HG03378 (cell line): ENCODE results near the gene TMEM247.
A peak's percentile ranks its signal among the peaks of the same experiment; 100 is the strongest.

ENCODE experiments used
- ATAC-seq: cut with Tn5 transposase; IDR thresholded peaks from one replicate; pipeline ENCODE4 v1.9.1; 2021; ENCODE audit warnings: mild to moderate bottlenecking, moderate library complexity; ENCODE audit not compliant: unreplicated experiment

Gene TMEM247

DNA sequence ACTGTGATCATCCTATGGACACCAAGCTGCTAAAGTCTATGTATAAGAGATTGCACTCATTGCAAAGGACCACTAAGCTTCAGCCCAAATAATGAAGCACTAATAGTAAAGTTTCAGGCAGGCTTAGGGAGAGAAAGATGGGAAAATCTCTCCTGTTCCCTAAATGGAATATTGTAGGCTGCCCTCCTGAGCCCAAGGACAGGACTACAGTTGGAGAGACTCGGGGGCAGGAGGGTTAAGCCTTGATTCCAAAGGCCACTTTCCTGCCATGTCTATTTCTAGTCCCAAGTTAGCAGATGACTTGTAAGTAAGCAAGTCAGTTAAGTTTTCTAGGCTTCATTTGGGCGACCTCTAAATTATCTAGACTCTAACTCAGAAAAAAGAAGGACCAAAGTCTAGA is 9.0 kb downstream of the TMEM247 start:
- ATAC-seq, result no peak

DNA sequence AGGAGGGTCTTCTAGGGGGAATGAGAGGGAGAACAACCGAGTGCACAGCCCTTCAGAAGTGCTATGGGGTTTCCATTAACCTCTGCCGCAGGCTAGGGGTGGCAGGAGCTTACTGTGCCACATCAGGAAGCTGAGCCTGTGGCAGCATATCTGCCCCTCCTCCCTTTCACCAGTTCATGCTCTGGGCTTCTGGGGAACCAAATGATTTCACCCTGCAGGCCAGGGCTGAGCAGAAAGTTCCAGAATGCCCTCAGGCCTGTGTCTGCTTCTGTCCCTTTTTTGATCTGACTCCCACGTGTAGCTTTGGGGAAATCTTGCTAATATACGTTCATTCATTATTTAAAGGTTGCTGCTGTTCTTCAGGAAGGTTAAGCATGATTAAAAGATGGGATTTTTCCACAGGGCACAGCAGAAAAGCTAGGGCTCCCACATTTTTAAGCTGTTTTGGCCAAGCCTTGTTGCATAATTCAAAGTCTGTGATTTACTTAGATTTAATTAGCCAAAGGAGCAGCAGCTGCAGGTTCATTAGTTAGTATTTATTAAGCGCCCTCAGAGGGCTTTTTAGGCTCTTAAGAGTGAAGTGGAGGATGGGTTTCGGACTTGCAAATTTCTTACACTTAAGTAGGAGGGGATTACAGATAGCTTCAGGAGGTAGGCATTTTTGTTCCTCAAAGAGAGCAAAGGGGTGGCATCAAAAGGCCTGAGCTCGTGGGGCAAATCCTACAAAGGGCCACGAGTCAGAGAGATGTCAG is 10.2 kb downstream of the TMEM247 start:
- ATAC-seq, result no peak

DNA sequence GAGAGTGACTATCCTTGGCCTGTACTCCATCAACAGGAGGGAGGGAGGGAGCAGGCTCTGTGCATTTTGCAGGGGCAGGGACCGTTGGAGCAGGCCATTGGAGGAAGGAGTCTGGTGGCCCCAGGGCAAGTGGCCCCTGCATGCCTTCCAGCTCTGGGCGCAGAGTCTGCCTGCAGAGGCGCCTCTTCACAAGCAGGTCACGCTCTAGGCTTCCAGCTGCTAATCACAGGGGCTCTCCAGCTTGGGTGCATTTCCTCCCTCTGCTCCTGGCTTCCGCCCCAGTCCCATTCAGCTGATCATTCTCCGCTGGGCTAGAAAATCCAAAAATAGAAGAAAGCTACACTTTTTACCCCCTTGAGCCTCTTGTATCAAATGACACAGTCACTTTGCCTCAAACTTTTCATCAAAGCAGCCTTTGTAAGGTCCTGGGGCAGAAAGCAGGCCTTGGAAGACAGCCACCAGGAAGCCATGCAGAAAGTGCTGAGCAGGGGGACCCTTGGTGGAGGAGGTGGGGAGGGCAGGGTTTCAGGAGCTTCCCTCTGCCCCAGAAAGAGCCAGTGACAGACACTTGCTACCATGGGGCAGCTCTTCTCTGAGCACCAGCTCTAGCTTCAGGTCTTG is 11.3 kb downstream of the TMEM247 start:
- no peak for ATAC-seq

DNA sequence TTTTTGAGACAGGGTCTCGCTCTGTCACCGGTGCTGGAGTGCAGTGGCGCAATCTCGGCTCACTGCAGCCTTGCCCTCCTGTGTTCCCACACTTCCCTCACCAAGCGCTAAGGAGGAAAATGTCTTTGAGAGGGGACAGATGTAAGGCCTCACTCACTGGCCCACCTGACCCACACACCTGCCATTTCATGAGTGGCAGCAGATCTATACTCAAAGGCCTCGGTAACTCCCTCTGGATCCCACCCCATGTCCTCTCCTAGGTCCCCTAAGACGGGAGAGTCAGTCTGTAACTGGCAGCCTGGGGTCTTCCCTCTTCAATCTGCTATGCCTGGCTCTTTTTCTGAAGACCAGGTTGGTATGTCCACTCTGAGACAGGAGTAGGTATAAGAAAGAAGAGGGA is 12.9 kb downstream of the TMEM247 start:
- no peak for ATAC-seq

DNA sequence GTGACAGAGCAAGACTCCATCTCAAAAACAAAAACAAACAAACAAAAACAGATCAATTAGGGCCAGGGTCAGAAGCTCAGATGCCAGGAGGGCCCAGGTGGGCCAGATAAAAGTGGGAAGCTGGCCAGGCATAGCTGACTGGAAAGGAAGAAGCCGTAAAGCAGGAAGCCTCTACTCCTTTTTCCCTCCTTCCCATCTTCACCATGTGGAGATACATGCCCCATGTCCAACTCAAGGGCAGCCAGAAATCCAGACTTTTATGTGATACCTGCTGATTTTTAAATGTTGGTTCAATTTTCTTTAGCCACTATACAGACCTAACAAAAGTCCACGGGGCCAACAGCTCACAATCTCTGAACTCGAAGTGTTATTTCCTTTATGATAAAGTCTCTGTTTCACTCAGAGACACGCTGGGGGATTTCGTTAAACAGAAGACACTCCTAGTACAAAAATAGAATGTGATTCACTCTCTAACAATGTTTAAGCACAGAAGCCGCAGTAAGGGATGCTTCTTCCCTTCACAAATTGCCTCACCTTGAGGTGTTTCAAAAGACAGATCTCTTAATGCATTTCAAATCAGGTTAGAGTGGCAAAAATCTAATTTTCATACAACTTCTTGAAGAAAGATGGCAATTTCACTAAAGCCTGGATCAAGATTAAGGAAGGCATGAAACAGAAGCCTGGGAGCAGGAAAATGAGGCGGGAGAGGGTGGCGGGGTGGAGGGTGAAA is 14.0 kb downstream of the TMEM247 start:
- peak; percentile 85 for ATAC-seq

DNA sequence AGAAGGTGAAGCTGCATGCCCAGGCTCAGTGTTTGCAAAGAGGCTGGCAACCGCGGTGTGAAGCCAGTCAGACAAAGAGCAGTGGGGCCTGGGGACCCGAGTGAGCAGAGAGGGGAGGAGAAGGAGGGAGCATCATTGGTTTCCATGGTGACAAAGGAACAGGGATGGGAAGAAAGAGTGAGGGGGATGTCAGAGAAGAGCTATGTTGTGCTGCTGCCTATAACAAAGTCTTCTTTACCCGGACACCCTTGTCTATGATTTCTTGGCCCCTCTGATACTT is 14.5 kb downstream of the TMEM247 start:
- no peak for ATAC-seq

DNA sequence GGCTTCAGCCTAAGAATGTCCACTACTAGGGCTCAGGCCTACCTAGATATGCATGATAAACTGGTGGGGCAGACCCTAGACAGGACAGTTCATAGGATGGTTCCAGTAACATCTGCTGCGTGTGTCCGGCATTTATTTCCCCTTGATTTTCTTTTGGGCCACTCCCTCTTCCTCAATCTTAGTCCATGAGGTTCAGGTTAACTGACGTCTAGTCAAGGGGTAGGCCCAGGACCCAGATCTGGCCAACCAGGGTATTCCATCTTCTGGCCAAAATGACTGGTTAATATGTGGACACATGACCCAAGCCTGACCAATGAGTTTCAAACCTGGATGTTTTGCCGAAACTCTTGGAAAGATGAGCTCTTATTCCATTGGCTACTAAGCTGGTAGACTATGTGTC is 15.2 kb downstream of the TMEM247 start:
- no peak for ATAC-seq

DNA sequence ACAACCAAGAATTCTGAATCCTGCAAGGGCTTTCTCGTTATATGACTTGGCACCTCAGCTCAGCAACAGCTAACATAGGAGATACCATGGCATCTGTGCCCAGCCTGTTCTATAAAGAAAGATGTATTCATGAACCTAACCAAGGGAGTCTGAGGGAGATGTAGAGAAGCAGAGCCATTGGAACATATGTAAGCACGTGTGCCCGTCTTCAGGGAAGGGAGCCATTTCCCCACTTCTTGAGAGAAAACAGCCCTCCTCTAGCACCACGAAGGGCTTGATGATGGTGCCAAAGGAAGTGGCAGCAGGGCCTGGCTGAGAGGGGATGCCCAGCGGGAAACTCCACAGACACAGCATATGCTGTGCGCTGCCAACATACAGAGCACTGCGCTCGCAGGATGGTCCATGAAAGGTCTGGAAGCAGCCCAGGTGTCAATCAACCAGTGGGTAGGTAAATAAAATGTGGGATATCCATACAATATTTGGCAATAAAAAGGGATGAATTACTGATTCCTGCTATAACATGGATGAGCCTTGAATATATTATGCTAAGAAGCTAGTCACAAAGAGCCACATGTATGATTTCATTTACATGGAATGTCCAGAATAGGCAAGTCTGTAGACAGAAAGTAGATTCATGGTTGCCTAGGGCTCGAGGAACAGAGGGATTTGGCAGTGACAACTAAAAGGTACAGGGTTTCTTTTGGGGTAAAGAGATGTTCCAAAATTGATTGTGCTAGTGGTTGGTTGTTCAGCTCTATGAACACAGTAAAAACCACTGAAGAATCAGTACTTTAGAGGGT is 16.1 kb downstream of the TMEM247 start:
- ATAC-seq, result no peak

DNA sequence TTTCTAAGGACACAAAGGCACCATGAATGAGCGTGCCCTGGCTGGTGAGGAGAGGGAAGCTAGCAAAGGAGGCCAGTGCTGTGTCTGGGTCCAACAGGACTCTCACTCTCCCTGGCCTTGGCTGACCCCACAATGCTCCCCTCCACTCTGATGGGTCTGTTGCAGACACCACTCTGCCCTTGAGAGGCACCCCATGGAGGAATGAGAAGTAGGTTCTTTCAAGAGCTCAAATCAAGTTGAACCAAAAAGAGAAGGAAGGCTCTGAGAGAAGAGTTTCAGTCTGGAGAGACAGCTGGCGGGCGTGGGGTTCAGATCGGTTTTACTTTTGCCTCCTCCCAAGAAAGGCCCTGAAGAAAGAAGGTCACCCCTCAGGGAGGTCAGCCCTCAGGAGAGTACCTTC is 18.4 kb downstream of the TMEM247 start:
- no peak for ATAC-seq

DNA sequence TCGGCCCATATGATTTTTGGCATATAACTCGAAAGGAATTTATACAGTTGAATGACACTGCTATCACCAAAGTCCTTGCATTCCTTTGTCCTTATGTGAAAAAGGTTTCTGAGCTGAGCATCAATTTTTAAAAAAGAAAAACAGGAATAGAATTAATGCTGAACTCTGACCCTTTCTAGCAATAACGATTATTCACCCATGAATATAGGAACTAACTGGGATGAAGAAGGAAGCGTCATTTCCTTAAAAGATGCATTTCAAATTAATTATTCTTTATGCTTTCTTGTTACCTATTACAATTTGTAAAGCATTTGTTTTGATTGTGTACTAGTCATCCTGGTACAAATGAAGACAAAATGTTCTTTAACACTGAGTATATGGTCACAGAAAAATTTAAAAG is 19.3 kb downstream of the TMEM247 start:
- ATAC-seq, result no peak

DNA sequence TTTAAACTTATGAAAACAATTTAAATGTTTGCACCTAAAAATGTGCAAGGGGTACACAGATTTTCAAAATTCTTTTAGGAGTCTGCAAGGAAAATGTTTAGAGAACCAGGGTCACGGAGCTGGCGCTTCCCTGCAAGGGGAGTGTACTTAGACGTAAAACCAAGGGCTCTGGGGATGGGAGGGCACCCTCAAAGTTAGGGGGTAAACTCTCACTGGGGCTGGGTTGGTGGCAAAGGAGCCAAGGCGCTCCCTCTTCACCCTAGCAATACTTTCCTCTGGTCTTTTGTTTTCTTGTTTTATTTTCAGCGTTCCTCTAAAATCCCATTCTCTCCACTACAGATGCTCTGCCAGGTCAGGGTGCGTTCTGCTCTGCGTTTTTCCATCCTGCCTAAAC is 20.0 kb downstream of the TMEM247 start:
- ATAC-seq, result no peak

DNA sequence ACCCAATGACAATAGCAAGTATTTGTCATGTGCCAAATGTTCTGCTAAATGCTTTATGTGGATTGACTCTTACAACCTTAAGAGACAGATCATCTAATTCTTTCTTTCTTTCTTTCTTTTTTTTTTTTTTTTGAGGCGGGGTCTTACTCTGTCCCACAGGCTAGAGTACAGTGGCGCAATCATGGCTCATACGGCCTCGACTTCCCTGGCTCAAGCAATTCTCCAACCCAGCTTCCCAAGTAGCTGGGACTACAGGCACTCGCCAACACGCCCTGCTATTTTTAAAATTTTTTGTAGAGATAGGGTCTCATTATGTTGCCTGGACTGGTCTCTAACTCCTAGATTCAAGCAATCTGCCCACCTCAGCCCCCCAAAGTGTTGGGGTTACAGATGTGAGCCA is 21.4 kb downstream of the TMEM247 start:
- ATAC-seq, result no peak

DNA sequence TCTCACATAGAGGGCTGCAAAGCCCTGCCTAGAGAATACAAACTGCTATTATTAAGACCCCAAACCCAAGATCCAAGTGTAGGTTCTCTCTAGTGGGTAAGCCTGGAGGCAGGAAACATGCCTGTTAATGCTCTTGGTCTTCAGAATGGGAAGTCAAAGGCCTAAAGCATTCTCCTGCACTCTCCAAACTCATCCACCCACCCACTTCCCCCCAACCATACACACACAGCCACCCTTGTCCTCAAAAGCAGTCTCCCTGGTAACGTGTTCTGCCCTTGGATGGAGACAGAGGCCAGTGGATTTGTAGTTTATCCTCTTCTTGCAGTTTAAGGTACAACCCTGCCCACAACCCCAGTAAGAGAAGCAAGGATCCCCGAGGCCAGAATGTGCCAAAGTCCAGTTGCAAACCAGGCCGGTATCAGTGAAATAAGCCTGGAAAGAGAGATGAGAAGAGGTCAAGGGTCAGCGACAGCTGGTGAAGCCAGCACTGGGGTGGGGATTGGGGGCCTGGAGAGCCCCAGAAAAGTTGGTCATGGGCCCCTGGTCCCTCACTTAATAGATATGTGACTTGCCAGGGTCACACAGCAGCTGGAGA is 23.0 kb downstream of the TMEM247 start:
- ATAC-seq, result no peak

DNA sequence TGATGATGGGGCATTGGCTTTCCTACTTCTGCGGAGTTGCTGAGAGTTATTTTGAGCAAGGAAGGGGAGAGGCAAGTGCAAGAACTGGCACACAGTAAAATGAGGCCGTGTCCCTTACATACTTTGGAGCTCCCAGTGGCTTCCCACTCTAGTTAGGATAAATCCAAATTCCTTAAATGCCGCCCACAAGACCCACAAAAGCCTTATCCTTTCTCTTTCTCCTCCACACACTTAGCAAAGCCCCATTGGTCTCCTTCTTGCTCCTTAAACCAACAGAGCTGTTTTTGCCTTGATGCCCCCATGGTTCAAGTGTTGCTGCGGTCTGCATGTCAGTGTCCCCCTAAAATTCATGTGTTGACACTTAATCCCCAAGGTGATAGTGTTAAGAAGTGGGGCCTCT is 24.3 kb downstream of the TMEM247 start:
- ATAC-seq, result no peak

DNA sequence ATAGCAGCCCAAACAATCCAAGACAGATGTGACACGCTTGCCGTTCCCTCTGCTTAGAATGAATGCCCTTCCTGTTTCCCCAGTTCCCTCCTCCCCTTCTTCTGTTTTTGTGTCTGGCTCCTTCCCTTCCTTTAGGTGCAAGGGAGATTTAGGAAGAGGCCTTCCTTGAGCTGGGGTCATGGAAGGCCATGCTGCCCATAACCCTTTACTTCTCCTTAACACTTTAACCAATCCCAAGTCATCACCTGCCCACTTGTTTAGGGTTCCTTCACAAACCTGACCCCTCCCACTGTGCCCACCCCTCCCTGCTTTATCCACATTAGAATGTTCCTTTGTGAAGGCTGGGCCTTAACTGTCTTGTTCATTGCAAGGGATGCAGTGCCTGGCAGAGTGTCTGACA is 24.9 kb downstream of the TMEM247 start:
- ATAC-seq, result no peak

DNA sequence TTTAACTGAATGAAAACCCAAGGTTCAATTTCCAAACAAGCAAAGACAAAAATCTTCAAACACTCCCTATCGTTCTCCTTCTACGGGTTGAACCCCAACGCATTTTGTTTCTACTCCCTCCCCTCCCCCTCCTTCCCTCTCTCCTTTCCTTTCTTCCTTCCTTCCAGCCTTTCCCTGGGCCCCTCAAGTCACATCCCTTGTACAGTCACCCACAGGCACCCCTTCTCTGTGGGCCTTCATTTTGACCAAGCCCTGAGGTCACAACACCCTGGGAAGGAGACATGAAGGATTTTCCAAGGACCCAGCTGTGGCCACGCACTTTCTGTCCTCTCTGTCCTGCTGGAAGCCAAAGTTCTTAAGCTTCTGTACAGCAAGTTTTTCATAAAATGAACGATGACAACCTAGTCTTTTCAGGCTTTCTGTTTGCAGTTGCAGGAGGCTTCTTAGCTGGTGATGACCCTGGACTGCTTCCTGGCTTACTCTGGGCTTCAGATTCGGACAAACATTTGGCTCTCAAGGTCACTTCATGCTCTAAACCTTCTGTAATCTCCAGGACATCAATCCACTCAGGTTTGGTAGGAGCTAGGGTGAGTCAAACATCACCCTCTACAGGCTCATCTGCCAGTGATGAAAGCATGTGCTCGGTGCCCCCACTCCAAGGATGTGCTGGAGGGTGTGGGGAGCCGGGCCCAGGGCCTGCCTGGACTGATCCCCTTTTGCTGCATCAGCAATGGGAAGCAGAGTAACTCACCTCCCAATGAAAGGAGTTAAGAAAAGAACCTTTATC is 25.5 kb downstream of the TMEM247 start:
- no peak for ATAC-seq

DNA sequence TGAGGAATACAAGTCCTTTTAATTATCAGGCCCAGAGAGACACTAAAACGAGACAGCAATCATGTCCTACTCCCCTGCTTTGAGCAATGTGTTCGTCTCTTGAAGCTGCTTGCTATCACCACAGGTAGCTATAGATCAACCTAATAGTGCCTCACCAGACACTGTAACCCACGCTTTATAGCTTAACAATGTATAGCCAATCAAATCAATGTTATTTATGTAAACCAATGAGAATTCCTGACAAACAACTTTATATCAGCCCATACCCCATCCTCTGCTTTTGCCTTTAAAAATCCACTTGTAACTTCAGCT is 26.1 kb downstream of the TMEM247 start:
- no peak for ATAC-seq

DNA sequence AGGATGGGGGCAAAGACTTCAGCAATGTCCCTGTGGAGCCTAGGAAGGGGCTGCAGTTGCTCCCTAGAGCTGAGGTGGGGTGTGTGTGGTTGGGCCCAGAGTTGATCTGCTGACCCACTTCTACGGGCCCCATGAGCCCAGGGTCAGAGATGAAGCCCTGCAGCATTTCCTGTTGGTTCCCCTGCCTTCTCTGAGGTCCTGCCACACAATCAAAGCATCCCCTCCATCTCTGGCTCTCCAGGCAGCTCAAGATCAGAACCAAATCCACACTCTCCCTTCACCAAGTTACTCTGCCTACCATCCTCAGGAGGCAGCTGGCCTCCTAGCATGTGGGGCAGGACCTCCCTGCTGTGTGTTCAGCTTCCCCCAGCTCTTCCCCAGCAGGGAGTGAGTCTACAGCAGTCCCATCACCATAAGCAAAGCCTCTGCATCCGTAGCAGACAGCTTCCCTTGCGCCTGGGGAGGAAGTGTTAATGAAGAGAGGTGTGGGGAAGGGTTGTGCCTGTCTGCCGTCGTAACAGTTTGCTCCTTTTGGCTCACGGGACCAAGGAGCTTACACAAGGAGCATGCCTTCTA is 26.9 kb downstream of the TMEM247 start:
- no peak for ATAC-seq

DNA sequence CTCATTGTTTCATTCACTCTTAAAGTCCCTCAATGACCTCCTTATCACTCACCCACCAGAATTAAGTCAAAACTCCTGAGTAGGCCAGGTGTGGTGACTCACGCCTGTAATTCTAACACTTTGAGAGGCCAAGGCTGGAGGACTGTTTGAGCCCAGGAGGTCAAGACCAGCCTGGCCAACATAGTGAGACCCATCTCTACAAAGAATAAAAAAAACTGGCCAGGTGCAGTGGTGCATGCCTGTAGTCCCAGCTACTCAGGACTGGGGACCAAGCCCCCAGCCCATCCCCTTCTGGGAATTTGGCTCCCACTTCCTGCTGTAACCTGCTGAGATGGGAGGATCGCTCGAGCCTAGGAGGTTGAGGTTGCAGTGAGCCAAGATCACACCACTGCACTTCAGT is 28.9 kb downstream of the TMEM247 start:
- no peak for ATAC-seq

DNA sequence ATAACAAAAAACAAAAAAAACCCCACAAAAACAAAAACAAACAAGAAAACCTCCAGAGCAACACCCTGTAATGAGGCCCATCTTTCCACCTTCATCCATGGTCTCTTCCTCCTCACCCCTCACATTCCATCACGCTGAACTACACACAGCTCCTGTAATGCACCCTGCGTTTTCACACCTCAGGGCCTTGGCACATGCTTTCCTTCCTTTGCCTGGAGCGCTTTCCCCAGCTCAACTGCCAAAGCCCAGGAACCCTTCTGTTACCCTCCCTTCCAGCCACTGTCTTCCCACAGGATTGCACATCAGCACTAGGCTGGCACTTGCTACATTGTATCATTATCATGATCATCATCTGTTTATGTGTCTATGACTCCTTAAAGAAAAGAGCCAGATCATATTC is 29.4 kb downstream of the TMEM247 start:
- no peak for ATAC-seq
